8988T (cell line): Measurements from ENCODE around the gene C10orf90.

Experiments
- DNase-seq: peaks from one replicate; pipeline ENCODE4 v3.0.0; 2011

The C10orf90 gene

DNA sequence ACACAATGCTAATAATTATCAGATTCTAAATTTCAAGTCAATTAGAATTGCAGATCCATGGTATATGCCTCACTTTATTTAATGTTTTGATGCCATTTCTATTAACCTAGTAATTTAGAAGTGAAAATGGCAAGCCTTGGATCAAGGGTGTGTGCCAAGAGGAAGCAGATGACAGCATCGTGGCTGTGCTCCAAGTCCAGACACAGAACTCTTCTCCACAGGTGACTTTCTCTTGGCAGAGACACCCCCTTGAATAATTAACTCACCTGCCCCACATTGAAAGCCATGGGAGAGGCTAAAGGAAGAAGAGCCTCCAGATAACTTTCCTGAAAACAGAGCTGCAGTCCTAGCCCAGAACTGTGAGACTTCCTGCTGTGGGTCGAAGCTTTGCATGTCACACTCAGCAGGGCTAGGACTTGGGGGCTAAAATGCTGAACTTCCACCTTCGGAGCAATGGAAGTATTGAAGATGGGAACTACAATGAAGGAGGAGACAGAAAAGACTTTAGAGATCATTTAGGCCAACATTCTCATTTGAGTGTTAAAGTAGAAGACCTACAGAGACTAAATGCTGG lies 996 bp upstream of the C10orf90 start:
- DNase-seq: no peak

DNA sequence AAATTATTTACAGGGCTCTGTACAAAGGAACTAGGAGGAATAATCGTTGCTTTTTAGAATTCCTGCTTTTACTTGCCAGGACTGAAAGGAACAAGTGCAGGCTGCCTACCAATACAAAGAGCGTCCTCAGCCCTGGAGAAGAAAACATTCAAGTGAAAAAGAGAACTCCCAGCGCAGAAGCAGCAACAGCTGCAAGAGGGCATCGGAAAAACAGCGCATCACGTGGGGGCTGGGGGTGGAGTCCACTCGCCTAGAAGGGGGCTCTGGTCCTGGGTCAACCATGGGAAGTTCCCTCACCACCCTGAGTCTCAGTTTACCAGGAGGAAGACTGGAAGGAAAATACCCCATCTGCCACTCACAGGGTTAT lies 385 bp upstream of the C10orf90 start:
- DNase-seq: no peak

DNA sequence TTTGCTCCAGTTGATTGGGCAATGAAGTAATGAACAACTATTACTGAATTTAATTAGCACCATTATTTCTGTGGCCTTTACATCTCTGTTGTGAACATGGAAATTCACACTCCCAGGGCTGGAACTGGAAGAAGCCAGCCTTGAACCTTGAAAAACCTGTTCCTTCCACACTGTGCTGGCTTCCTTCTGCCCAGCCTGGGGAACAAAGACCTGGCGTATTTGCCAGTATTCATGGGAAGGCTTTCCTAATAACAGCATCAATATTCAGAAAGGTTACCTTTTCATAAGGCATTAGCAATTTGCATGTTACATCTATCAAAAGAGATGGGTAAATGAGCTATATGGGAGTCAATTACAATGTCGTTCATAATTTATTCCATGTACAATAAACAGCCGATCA lies 1.3 kb downstream of the C10orf90 start:
- DNase-seq: no peak

DNA sequence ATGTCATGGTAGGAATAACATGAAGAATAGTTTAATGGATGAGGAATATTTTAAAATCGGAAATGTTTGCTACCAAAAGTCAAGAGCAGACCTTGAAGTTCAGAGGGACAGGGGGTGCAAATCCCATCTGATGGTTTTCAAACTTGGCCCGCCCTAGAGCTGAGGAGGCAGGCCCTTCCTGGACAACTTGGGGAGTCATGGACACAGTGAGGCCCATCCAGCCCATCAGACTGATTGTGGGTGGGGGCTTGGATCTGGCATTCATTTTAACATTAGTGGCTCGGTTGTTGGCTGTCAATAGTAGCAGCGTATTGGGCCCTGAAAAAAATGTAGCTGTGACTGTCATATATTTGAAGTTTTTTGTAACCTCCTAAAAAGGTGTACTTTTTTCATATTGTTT lies 2.0 kb downstream of the C10orf90 start:
- DNase-seq: no peak

DNA sequence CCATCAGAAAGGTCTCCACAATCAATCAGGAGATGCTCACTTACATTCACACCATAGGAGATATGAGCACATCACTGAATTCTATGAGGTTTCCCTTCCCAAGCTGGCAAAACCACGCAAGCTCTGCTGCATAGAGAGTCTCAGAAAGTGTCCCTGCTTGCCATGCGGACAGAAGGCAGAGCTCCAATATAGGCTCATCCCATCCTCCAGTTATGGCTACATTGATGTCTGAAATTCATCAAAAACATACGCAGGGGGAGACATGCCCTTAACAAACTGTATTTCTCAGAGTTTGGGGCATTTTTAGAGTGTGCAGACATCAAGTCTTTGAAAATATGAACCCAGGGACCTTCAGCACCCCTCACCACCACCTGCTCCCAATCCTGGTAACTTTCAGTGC lies 2.9 kb downstream of the C10orf90 start:
- DNase-seq: no peak

DNA sequence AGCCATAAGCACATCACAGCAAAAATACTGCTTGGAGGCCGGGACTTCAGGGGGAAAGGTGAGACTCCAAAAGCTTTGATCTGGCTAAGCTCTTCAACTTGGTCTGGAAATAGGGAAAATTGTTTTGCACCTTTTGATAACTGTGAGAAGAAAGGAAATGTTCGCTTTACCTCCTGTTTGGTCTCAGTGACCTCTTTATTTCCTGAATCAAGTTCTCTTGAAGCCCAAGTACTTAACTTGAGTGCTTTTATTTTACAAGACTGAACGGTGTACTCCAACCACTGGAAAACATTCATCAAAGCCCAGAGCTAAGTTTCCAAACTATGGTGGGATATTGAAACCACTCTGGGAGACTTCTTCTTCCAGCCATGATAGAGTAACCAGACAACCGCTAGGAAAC lies 5.3 kb downstream of the C10orf90 start:
- no peak for DNase-seq

DNA sequence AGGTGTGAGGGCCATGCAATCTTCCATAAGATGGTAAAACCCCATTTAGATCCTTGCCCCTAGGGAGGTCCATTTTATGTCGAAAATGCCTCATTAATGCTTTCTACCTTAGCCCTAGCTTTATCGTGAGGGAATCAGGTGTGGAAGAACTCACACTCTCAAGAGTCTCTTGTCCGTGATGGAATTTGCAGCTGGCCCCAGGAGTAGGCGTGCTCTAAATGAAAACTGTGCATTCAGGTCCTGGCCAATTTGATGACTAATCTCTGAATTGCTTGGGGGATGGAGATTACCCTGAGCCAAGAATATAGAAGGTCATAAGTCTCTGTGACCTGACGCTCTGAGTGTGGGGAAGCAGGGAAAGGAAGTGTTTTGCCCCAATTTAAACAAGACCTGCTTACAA lies 6.6 kb downstream of the C10orf90 start:
- DNase-seq: no peak

DNA sequence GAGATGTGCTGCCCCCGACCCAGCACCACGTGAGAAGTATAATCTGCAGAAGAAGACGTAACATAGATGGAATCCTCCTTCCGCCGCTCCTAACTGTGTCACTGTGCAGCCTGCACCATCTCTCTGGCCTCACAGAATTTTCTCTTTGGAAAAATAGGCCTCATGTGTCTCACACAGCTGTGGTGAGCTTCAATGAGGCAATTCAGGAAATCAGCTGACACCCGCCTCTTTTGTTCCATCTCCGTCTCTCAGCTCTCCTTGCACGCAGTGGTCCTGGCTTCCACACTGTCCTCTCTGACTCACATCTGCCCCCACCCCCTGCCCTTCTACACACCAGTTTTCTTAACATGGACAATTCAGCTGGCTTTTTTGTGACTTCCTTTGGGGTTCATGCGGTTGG lies 7.2 kb downstream of the C10orf90 start:
- DNase-seq: no peak

DNA sequence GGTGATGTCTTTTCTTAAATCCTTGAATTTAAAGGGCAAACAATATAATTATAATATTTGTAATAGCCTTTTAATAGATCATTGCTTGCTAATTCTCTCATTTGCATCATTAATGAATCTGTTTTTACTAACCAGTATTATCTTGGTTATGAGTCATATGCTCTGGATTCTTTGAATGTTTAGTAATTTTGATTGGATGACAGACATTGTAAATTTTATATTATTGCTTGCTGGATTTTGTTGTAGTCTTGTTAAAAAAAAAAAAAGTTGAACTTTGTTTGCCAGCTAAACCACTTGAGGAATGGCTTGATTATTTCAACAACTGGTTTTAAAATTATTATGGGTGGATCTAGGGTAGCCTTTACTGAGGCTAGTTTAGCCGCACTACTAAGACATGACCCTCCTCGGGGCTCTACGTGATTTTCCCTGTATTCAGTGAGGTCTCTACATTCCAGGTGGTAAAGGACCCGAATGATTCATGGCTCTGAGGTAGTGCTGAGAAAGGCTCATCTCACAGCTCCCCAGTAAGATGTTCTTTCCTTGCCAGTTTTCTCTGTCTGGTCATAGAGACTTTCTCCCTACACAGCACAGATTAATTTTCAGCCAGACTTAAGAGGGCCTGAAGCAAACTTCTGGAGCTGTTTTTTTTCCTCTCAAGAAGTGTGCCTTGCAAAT lies 8.5 kb downstream of the C10orf90 start:
- no peak for DNase-seq

DNA sequence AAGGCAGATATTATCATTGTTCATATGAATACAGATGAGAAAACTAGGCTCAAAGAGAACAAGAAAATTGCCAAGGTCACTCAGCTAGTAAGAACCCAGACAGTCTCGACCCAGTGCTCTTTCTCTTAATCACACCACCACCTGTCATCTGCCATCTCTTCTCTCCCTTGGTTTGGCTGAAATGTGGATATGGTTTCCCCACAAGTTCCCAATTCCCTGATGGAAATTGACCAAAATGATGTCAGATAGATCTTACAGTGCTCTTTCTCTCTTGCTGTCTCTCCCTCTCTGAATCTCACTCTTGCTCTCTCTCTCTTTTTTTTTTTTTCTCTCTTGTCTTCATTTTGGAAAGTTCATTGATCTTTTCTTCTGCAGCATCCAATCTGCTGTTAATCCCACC lies 9.1 kb downstream of the C10orf90 start:
- DNase-seq: no peak

DNA sequence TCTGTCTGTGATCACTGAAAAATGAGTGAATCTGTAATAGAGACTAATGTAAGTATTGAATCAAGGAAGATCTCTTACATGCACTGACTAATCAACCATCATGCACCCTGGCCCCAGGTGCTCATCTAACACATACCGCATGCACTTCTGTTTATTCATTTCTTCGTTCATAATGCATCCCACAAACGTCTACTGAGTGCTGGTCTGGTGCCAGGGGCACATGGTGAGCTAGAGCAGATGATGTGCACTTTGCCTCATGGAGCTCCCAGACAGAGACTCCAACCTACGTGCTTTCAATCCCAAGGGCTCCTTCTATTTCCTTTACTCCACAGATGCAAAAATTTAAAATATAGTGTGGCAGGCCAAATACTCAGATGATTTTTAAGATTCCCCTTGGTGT lies 10.7 kb downstream of the C10orf90 start:
- DNase-seq: no peak

DNA sequence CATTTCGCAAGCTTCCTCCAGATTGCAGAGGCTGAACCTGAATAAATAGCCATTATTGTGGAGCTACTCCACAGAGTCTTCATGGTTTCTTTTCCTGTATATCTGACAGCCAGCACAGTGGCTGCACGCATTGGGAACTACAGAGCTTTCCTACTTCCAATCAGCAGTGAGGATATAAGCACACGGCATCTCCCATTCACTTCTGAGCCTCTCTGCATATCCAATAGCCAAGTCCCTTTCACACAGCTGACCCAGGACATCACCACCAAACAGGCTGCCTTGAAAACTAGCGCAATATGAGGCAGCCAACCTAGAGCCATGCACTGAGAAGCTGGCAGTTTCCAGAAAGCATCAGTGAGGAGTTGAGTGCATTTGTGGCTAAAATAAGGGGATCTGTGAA lies 11.6 kb downstream of the C10orf90 start:
- DNase-seq: no peak

DNA sequence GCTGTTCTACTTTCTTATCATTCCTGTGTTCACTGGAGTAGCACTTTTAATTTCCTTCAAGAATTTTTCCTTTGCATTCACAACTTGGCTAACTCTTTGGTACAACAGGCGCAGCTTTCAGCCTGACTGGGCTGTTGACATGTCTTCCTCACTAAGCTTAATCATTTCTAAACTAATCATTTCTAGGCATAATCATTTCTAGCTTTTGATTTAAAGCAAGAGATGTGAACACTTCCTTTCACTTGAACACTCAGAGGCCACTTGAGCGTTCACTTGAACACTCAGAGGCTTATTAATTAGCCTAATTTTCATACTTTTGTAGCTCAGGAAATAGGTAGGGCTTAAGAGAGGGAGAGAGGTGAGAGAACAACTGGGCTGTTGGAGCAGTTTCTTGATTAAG lies 15.9 kb downstream of the C10orf90 start:
- DNase-seq: no peak

DNA sequence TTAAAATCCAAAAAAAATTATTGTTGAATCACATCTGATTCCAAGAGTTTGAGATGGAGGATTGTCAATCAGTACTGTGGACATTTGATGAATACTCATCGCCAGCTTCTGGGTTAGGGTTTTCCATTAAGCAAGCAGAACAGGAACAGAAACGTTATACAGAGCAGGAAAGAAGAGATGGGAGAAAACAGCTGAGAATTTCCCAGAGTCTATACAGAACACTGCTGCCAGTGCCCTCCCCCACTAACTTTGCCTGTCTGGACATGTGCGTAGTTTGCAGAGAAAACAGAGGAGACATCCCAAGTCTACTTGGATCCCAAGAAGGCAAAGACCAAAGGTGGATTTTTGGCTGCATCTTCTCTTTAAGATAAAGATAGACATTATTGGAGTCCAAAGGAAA lies 19.0 kb downstream of the C10orf90 start:
- DNase-seq: no peak

DNA sequence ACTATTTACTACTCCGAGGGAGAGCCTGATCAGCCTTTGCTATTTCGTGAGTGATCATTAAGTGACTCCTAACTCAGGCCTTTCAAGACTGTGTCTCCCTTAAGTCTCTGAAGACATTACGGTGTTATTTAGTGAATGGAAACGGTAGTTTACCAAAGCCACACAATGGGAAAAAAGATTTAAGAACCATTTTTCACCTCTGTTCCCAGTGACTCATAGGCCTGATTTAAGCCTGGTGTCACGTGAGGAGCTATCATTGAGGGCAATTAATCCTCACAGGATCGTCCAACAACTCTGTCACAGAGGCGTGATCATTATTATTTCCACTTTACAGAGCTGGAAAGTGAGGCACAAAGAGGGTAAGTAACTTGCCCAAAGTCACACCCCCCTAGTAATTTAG lies 20.3 kb downstream of the C10orf90 start:
- DNase-seq: no peak

DNA sequence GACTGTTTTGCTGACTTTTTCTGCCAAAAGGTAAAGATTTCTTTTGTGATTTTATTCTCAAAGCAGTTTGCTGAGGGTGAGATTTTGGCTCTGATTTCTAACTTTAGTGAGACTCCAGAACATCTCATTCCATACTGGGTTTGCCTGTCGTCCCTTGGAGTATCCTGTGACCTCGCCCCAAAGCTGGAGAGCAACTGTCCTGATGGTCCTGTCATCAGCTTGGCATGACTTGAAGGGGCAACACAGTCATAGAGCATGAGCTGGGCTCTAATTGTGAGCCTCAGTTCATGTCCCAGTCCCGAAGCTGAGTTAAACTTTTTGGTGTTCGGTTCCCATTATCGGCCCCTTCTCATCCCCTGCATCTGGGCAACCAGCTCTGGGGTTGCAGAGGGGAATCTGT lies 23.4 kb downstream of the C10orf90 start:
- no peak for DNase-seq

DNA sequence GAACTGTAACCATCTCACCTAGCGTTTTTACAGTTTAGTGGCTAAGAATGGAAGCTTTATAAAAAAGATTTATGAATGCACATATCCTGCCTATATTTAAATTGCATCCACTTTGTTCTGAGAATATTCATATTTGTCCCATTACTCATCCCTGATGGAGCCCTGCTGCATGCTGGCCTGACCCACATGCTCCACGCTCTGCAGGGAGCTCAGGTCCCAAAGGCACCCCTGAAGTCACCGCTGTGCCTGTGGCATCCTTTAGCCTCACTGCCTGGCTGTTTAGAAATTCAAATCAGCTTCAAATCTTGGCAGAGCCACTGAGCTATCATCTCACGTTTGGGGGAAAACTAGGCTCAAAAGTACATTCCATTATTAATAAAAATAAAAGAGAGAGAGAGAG lies 24.4 kb downstream of the C10orf90 start:
- DNase-seq: no peak

DNA sequence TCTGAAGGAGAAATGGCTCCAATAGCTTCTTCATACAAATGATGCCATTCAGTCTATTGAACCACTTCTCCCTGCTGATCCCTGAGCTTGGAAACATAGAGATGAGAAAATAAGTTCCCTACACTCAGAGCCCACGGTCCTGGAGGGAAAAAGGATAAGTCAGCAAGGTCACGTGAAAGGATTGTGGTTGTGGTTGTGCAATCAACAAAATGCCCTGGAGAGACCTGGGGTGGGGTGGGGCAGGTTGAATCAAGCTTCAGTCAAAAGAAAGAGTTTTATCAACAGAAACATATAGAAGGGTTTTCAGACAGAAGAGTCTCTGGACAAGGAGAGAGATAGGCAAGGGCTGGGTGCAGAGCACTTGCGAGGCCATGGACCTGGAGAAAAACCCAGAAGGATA lies 30.1 kb downstream of the C10orf90 start:
- no peak for DNase-seq

DNA sequence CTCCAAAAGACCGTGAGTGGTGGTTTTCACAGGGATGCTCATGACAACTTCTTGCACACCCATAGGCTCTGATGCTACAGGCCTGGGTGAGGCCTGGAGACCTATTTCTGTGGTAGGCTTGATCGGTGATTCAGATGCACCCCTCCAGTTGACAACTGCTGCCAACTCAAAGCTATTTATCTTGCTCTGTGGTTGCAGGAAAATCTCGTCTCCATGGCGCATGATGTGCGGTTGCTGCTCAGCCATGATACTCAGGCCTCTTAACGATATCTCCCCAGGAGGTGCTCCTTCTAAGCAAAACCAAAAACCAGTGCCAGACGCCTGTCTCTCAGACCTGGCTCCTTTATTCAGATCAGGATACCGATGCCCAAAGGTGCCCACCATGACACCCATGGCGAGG lies 31.4 kb downstream of the C10orf90 start:
- no peak for DNase-seq

DNA sequence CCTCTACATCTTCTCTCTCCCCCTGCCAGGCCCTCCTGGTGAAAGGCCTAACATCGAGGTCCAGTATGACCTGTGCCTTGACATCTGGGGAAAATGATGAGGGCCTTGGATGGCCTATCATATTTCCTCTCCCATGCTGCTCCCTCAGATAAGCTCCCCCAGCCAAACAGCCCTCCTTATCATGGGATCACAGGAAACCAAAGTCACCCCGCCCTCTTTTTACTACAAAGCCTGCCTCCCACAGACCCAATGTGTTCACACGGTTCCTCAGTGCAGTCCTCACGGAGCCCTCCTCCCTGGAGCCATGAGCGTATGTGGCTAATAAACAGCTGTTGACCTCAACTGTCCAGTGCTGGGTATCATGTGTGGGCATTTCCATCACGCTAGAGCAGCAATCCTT lies 32.0 kb downstream of the C10orf90 start:
- DNase-seq: no peak

DNA sequence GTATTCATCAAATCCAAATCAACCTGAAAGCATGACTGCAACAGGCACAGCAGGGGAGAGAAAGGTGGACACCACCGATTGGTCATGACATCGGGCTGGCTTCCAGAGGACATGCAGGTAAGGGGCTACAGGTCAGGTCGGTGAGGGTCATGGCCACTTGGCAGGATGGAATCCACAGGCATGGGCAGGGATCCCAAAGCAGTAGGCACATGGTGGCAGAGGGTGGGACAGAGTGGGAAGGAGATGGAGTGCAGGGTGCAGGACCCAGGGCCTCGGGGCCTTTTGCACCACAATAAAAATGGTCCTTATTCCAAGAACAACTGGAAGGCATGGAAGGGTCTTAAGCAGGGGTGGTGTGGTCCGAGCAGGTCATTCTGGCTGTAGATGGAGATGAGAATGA lies 33.0 kb downstream of the C10orf90 start:
- DNase-seq: no peak

DNA sequence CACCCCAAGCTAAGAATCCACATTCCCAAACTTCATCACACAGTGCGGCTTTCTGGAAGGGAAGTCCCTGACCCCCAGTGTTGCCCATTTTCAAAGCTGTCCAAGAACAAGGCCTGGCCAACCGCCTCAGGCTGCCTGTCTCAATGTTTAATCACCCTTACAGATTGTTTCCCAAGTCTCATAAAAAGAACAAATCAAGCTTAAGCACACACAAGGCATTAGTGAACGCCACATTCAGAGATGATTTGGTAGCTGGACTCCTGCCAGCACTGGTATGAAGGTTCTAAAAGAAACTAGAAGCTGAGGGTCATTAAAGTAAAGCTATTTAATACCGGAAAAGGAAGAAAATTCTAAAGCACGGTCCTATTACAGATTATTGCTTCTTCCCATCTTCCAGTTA lies 35.6 kb downstream of the C10orf90 start:
- no peak for DNase-seq

DNA sequence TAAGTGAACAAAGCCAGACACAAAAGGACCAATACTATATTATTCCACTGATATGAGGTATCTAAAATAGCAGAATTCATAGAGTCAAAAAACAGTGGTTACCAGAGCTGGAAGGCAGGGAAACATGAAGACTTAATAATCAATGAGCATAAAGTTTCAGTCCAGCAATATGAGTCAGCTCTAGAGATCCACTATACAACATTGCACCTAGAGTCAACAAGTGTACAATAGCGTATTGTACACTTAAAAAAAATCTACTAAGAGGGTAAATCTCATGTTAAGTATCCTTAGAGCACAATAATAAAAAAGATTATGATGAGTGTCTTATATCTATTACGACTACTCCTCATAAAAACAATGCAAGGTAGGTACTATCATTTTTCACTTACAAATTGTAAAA lies 36.1 kb downstream of the C10orf90 start:
- no peak for DNase-seq

DNA sequence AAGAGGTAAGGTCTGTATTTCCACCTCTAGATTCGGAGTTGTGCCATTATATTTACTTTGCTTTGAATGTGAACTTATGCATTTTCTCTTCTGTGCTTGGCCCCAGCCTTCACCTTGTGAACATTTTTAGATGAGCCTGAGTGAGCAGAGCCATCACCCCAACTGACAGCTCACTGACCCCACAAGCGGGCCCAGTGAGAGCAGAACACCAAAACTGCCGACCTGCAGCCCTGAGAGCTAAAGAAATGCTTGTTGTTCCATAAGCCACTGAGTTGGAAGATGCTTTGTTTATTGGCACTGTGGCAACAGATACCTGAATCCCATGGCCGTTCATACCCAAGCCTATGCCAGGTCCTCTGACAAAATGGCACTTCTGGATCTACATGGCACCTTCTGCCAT lies 37.8 kb downstream of the C10orf90 start:
- DNase-seq: no peak

DNA sequence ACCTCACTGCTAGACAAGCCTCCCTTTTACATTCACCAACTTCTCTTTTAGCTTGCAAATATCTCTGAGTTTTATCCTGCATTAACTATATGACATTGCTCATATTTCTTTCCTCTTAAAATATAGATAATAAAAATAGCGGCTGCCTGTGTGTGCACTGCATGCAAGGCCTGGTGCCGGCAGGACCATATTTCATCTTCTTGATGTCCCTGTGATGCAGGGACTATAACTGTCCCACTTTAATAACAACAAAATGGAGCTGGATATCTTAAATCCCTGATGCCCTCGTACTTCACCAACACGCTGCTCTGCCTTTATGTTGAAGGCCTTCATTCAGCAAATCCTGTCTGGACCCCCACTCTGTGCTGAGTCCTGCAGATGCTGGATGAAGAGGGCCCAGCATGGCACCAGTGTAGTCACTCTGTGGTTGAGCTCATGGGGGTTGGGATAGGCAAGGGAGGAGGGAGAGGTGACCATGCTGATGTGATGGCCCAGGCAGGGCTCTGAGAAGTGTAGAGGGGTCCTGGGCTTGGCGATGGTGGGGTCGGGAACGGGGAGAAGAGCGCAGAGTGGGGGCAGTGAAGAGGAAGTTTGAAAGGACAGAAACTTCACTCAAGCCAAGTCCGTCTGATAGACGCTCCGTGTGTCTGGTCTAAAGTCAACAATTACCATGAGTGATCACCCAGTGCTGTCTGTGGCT lies 40.4 kb downstream of the C10orf90 start:
- DNase-seq: no peak
